GM19467 (cell line): ENCODE measurements around the gene DUXA.
"Not testable (repeated sequence)": the region's sequence is repeated elsewhere in the genome, so short reads cannot be mapped to it uniquely, and the experiment has no call there.

Experiments used
- ATAC-seq: cut with Tn5 transposase; IDR thresholded peaks from one replicate; pipeline ENCODE4 v1.9.1; 2021; ENCODE audit warnings: mild to moderate bottlenecking, moderate library complexity; ENCODE audit not compliant: unreplicated experiment

DUXA gene

GRCh38 chr19:57167385-57167784 is at the start of gene DUXA:
Gene DUXA (minus strand): TSS chr19:57167485. CDS start chr19:57167443, 42 bp downstream.
- ATAC-seq = no peak

DNA sequence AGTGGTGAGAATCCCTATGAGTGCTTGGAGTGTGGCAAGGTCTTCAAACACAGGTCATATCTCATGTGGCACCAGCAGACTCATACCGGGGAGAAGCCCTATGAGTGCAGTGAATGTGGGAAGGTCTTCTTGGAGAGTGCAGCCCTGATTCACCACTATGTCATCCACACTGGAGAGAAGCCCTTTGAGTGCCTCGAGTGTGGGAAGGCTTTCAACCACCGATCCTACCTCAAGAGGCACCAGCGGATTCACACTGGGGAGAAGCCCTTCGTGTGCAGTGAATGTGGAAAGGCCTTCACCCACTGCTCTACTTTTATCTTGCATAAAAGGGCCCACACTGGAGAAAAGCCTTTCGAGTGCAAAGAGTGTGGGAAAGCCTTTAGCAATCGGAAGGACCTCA is 44.8 kb upstream of the DUXA start:
- ATAC-seq = no peak

GRCh38 chr19:57210381-57210780 is 43.1 kb upstream of the DUXA start:
- no peak for ATAC-seq

DNA sequence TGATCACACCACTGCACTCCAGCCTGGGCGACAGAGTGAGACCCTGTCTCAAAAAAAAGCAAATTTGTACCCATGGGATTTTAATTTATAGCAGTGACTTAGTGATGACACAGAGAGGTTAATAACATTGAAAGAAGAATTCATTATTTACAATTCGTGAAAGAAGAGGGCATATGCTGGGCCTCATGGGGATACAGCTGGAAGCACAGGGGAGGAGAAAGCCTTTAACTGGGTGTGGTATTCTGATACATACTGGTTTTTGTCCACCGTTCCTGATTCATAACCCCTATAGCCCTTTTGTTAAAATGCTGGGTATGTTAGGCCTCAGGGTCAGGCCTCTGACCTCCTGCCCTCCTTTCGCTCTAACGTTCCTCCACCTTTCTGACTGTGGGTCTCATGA is 34.9 kb upstream of the DUXA start:
- ATAC-seq = no peak

- ATAC-seq = not testable (repeated sequence)
Observed at GRCh38 chr19:57197874-57198273, 30.6 kb upstream of the DUXA start.

DNA sequence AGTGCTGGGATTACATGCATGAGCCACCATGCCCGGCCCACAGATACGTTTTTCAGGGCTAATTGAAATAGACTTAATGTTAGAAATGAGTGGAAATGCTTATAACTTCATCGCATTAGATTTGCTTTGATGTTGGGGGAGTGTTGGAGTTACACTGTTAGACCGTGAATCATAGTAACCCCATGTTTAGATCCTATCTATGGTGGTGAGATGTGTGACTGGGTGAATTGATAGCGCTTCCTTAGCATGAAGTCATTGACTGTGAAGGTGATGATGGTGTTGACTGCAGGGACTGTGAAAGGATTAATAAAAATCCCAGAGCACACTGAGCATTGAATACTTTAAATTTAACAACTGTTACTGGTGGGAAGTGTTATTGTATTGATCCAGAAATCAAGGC is 25.7 kb upstream of the DUXA start:
- no peak for ATAC-seq

- no peak for ATAC-seq
Observed at GRCh38 chr19:57192077-57192420, 24.8 kb upstream of the DUXA start.

DNA sequence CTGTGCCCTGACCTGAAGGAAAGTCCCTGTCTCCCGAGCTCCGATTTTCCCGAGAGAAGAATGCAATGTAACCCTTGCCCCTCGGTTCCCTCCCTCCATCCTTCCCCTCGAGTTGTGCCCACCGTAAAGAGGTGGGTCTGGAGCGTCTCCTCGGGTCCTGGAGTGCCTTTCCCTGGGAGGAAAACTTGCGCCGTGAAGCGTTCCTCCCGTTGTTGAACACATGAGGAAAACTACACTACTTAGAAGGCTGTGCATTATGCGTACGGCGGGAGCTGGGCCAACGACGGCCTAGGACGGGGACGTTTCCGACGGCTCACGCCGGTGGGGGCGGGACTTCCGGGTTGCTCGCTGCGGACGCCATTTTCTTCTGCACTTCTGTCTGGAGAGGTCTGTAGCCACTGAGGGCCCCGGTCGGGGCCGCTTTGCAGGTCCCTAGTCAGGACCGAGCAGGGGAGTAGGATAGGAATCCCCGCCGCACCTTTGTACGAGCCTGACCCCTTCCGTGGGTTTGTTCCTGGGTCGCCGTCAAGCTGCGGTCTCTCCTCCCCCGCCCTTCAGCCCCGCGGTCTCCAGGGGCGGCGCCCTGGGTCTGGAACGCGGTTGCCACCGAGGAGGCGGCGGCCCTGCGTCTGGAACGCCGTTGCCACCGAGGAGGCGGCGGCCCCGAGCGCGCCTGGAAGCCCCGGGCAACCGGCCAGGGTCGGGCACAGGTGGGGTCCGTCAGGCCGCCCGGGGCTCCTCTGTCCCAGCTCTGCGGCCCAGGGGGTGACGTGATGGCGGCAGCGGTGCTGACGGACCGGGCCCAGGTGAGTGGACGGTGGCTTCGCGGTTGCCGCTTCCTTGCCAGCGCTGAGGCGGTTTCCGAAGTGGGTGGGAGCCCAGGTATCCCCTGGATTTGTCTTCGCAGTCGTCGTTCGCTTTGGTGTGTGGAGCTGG is 24.1 kb upstream of the DUXA start, which contains the start of gene ZNF264:
Gene ZNF264, plus strand, starts transcription at position 360 of the 936 bp plus-strand sequence. Its CDS starts 414 bp downstream, at position 774.
- ATAC-seq = peak; percentile 97

GRCh38 chr19:57190301-57190700 is 23.0 kb upstream of the DUXA start:
- ATAC-seq = no peak

GRCh38 chr19:57171551-57172081 is 4.3 kb upstream of the DUXA start:
- no peak for ATAC-seq

DNA sequence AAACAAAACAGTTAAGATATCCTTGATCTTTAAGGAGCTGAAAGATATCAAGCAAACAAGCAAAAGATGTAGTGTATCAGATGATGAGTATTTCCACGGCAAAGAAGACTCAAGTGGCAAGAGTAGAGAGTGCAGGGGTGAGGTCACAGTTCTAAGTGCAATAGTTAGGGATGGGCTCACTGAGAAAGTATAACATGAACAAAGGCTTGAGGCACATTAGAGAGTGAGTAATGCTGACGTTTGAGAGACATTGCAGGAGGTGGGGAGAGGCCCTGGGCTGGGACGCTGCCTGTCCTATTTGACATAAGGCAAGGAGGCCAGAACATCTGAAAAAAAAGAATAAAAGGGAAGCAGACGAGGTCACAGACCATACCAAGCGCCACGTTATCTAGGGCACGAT is 1.4 kb downstream of the DUXA start:
- ATAC-seq = no peak

DNA sequence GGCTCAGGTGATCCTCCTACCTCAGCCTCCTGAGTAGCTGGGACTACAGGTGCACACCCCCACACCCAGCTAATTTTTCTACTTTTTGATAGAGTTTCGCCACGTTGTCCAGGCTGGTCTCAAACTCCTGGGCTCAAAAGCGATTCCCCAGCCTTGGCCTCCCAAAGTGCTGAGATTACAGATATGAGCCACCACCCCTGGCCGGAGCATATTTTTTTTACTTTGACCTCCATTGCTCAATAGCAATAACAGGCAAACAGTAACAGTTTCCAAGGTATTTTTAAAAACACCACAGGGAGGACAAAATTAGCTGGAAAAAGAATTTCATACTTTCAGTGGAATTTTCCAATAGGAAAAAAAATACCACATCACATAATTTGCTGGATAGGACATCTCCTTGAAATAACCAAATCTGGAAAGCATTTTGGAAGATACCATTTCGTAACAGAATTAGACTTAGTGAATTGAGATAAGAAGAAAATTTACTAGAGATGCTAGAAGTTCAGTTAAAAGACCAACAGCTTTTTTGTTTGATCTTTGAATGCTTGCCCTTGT is 5.2 kb downstream of the DUXA start:
- no peak for ATAC-seq

- no peak for ATAC-seq
Observed at GRCh38 chr19:57152921-57153320, 14.4 kb downstream of the DUXA start.

DNA sequence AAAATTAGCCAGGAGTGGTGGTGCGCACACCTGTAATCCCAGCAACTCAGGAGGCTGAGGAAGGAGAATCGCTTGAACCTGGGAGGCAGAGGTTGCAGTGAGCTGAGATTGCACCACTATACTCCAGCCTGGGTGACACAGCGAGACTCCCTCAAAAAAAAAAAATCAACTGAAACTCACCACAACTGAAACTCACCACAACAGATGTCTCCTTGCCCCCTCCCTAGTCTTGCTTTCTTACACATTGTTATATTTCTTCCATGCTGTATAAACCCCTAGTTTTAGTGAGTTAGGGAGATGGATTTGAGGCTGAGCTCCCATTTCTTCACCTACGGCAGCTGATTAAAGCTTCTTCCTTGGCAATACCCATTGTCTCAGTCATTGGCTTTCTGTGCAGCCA is 25.6 kb downstream of the DUXA start:
- no peak for ATAC-seq

DNA sequence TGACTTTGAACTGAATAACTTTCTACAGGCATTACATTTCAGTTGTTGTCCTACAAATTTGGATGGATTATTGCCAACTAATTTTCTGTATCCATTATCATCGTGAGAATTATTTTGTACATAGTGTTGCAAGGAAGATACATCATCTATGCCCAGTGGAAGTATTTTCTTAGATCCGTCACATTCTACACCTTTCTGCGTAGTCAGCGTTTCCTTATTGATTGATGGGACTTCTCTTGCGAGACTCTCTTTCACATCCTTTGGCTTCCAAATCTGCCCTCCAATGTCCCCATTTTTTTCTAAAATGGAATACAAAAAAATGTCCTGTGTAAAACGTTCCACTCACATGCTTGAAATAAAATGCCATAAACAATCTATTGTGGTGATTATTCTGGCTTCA is 31.5 kb downstream of the DUXA start:
- ATAC-seq = no peak

DNA sequence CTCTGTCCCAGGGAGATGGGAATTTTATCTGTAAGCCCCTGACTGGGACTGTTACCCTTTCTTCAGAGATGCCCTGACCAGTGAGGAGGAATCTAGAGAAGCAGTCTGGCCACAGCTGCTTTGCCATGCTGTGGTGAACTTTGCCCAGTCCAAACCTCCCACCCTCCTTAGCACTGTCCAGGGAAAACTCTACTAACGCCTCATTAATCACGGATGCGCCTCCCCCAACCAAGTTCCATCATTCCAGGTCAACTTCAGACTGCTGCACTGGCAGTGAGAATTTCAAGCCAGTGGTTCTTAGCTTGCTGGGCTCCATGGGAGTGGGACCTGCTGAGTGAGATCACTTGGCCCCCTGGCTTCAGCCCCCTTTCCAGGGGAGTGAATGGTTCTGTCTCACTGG is 39.9 kb downstream of the DUXA start:
- ATAC-seq = not testable (repeated sequence)

DNA sequence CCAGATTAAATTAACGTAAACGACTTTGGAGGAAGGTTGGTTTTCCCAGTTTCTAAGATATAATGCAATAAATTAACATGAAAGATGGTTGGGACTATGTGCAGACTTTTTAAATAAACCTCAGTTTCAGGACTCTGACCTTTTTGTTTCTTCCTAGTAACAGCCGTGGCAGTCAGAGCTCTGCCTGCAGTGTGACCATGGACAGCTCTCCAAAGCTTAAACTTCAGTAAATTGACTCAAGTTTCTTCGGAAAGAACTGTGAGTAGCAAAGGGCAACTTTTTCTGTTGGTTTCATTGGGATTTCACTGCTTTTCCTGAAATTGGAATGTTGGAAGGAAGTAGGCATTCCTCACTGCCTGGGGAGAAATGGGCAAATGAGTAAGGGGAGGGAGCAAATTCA is 43.4 kb downstream of the DUXA start:
- no peak for ATAC-seq

DNA sequence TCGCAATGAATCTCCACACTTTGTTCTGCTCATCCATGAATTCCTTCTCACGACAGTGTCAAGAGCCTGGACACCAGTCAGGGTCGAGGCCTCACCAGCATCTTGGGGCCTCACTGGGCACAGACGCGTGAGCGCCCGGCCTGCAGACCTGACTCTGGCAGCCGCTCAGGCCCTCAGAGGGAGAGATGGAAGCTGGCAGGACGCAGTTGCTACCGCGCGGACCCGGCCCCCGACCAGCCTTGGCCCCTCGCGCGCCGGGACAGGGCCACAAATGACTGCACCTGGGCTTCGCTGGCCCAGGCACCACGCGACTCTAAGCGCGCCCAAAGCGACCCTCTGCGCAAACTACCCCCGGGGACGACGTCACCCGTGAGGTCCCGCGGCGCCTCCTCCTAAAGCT is 48.4 kb downstream of the DUXA start:
- no peak for ATAC-seq

DNA sequence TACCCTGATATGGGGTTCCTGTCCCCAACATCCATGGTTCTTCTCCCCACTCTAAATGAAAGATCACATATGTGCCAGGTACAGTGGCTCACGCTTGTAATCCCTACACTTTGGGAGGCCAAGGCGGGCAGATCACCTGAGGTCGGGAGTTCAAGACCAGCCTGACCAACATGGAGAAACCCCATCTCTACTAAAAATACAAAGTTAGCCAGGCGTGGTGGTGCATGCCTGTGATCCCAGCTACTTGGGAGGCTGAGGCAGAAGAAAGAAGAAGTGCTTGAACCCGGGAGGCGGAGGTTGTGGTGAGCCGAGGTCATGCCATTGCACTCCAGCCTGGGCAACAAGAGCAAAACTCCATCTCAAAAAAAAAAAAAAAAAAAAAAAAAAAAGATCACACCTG is 53.8 kb downstream of the DUXA start:
- ATAC-seq = not testable (repeated sequence)

GRCh38 chr19:57111329-57111644 is 56.0 kb downstream of the DUXA start:
- ATAC-seq = no peak

DNA sequence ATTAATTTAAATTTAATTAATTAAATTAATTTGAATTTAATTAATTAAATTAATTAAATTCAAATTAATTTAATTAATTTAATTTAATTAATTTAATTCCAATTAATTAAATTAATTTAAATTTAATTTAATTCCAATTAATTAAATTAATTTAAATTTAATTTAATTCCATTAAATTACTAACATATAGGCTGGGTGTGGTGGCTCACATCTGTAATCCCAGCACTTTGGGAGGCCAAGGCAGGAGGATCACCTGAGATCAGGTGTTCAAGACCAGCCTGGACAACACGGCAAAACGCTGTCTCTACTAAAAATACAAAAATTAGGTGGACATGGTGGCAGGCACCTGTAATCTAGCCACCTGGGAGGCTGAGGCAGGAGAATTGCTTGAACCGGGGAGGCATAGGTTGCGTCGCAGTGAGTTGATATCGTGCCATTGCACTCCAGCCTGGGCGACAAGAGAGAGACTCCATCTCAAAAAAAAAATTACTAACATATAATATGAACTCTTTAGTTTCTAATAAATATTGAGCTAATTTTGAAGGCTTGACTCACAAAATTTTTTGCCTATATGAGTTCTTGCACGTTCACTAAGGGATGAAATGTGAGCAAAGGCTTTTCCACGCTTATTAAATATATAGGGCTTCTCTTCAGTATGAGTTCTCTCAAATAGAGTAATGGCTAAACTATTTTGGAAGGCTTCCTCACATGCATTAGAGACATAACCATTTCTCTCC is 56.5 kb downstream of the DUXA start:
- no peak for ATAC-seq
